AG09309 (cell line): ENCODE data around the gene FXYD5.

ENCODE experiments used
- DNase-seq: peaks from one replicate; pipeline ENCODE4 v3.0.0-alpha.2; 2010; ENCODE audit warnings: low read depth
- H3K4me3 ChIP-seq: 2 replicates; pipeline ENCODE4 v1.5.1; 2011; ENCODE audit warnings: mild to moderate bottlenecking, low read depth, low read length, moderate library complexity; ENCODE audit not compliant: control insufficient read depth
- TF ChIP-seq, protein P1 (sequence below): IDR thresholded peaks from 2 replicates; pipeline ENCODE4 v1.5.1; 2011; ENCODE audit warnings: mild to moderate bottlenecking, low read depth, low read length, inconsistent platforms; ENCODE audit not compliant: insufficient read depth, control insufficient read depth; ENCODE audit errors: missing control alignments

FXYD5 gene

DNA sequence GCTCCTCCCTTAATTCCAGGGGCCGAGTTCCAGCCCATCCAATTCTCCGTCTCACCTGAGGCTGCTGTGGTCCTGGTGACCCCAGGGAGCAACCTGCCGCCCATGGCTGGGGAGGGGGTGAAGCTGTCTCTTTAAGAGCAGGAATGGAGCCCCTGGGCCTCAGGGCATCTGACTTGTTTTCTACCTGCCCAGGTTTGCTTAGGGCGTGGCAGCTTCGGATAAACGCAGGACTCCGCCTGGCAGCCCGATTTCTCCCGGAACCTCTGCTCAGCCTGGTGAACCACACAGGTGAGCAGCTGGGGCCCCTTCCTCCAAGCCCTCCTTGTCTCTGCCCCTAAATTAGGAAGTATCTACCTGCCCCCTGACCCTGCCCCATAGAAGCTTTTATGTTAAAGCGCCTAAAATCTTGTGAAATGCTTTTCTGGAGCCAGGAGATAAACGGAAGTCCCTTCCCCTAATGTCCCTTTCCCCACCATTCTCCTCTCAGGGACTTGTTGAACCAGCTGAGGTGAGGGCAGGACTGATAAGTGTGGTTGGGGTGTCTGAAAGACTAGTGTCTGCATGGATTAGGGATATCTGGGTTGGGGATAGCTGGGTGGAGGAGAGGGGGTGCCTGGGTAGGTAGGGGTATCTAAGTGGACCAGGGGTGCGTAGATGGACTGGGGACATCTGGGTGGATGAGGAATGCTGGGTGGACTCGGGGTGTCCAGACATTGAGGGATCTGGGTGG lies 38.3 kb upstream of the FXYD5 start:
- H3K4me3 ChIP-seq: no peak overlapping the region
- no peak for DNase-seq
- TF ChIP-seq, protein P1, sequence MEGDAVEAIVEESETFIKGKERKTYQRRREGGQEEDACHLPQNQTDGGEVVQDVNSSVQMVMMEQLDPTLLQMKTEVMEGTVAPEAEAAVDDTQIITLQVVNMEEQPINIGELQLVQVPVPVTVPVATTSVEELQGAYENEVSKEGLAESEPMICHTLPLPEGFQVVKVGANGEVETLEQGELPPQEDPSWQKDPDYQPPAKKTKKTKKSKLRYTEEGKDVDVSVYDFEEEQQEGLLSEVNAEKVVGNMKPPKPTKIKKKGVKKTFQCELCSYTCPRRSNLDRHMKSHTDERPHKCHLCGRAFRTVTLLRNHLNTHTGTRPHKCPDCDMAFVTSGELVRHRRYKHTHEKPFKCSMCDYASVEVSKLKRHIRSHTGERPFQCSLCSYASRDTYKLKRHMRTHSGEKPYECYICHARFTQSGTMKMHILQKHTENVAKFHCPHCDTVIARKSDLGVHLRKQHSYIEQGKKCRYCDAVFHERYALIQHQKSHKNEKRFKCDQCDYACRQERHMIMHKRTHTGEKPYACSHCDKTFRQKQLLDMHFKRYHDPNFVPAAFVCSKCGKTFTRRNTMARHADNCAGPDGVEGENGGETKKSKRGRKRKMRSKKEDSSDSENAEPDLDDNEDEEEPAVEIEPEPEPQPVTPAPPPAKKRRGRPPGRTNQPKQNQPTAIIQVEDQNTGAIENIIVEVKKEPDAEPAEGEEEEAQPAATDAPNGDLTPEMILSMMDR: no peak

DNA sequence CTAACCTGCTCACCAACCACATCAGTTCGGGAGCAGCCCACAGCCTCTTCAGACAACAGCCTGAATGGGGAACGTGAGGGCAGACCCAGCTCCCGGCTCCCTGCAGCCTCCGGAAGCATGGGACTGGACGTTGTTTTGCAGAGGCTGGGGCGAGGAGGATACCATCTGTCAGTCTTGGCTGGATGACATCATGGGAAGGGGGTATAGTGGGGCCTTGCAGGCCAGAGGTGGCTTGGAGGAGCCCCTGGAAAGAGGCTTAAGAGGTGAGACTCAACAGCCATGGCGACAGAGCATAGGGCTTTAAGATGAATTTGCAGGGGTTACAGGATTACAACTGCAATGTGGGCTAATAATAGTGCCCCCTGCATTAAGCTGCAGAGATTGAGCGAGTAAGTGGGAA lies 37.4 kb upstream of the FXYD5 start:
- no peak for DNase-seq
- TF ChIP-seq, protein P1: no peak
- no peak overlapping the region for H3K4me3 ChIP-seq

DNA sequence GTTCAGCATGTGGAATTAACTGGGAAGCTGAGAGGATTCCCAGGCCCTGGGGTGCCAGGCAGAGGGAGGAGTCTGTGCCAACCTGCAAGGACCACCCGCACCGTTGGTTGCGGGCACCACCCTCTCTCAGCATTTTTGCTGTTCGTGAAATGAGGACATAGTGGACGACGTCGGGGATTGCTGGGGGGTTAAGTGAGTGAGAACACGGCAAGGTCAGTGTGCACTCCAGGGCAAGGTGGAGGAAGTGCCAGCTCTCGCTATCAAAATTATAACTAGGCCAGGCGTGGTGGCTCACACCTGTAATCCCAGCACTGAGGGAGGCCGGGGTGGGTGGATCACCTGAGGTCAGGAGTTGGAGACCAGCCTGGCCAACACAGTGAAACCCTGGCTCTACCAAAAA lies 36.7 kb upstream of the FXYD5 start:
- TF ChIP-seq, protein P1: no peak
- no peak overlapping the region for H3K4me3 ChIP-seq
- no peak for DNase-seq

DNA sequence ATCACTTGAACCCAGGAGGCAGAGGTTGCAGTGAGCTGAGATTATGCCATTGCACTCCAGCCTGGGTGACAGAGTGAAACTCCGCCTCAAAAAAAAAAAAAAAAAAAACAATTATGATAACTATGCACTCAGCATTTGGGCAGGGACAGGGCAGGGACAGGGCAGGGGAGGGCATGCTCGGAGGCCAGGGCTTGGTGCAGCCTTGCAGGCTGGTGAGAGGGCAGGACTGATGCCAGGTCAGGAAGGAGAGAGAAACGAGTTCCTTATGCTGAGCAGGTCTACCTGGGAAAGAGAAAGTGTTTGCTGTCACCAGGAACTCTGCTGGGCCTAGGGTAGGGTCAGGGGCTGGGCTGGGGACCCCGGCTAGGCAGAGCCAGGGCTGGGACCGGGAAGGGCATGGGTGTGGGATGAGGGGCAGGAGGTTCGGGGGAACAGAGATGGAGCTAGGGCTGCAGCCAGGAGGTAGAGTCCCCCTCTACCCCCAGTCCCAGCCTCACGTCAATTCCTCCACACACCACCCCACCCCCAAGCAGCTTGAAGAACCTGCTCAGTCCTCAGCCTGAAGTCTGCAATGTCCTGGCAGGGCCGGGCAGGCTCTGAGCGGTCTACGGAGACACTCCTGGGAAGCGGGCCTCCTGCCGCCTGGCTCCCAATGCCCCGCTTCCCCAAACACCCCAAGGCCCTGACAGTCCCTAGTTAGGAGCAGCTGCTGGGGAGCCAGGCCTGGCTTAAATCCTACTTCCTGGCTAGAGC lies 36.1 kb upstream of the FXYD5 start:
- TF ChIP-seq, protein P1: no peak
- no peak for DNase-seq
- no peak overlapping the region for H3K4me3 ChIP-seq

DNA sequence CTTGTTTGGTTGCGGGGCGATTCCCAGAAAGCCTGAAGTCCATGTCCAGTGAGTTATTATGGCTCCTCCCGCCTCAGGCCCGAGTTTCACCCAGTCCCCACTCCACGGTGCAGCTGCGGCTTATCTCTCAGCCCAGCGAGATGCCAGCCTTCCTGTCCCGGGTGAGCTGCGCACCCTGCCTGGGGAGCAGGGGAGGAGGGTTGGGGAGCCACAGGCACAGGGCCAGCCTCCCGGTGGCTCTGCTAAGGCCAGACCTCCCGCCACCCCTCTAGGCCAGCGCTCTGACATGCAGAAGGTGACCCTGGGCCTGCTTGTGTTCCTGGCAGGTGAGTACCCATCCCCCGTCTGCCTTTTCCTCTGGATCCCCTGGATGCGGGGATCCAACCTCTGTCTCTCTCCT lies 35.4 kb upstream of the FXYD5 start:
- no peak for DNase-seq
- TF ChIP-seq, protein P1: no peak
- H3K4me3 ChIP-seq: no peak overlapping the region

DNA sequence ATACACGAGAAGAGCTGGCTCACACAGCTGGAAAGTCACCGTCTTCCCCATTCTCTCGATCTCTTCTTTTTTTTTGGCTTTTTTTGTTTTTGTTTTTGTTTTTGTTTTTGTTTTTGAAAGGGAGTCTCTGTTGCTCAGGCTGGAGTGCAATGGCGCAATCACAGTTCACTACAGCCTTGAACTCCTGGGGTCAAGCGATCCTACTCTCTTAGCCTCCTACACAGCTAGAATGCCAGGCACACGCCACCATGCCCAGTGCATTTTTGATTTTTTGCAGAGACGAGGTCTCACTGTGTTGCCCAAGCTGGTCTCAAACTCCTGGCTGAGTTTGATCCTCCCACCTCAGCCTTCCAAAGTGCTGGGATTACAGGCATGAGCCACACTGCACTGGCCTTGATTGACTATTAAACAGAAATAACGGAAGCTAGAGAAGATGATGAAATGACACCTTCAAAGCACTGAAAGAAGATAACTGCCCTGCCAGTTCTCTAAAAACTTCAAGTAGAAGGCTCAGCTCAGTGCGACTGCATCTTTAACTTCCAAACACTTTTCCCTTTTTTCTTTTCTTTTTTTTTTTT lies 34.9 kb upstream of the FXYD5 start:
- TF ChIP-seq, protein P1: no peak
- H3K4me3 ChIP-seq: no peak overlapping the region
- no peak for DNase-seq
